ENCODE measurements around the gene CST3.

Gene CST3

GRCh38 chr20:23604306-23604705, 33.4 kb downstream of the CST3 start:
- no peaks in the 10 kb centered on the region for H3K27me3 ChIP-seq
- TF ChIP-seq CTCF (IDR thresholded peaks at IDR 0.05; ENCODE audit: low read depth, low read length): no peak
- DNase-seq: no peak
- H3K4me1 ChIP-seq: no peaks in the 10 kb centered on the region
- no peaks in the 10 kb centered on the region for H3K36me3 ChIP-seq
- no peak overlapping the region for H3K4me3 ChIP-seq (ENCODE audit: low read depth, low read length)
- H3K9me3 ChIP-seq: no peaks in the 10 kb centered on the region

GRCh38 chr20:23603321-23603720, 34.4 kb downstream of the CST3 start:
- DNase-seq: no peak
- TF ChIP-seq CTCF (IDR thresholded peaks at IDR 0.05; ENCODE audit: low read depth, low read length): no peak

GRCh38 chr20:23602699-23603098, 35.1 kb downstream of the CST3 start:
- TF ChIP-seq CTCF (IDR thresholded peaks at IDR 0.05; ENCODE audit: low read depth, low read length): no peak
- no peaks in the 10 kb centered on the region for H3K4me1 ChIP-seq
- H3K4me3 ChIP-seq (ENCODE audit: low read depth, low read length): no peak overlapping the region
- DNase-seq: no peak
- H3K36me3 ChIP-seq: no peaks in the 10 kb centered on the region
- no peaks in the 10 kb centered on the region for H3K27me3 ChIP-seq
- no peaks in the 10 kb centered on the region for H3K9me3 ChIP-seq

More at GRCh38 chr20:23603321-23603720, 34.4 kb downstream of the CST3 start:
- Histone ChIP-seq H3K4me3 (ENCODE audit: low read depth, low read length) (no peak overlapping the region), H3K36me3 (no peaks in the 10 kb centered on the region), H3K9me3 (no peaks in the 10 kb centered on the region), H3K27me3 (no peaks in the 10 kb centered on the region), H3K4me1 (no peaks in the 10 kb centered on the region)

- Histone ChIP-seq H3K4me1 (no peaks in the 10 kb centered on the region), H3K9me3 (no peaks in the 10 kb centered on the region), H3K4me3 (ENCODE audit: low read depth, low read length) (no peak overlapping the region), H3K27me3 (no peaks in the 10 kb centered on the region), H3K36me3 (no peaks in the 10 kb centered on the region)
- TF ChIP-seq CTCF (IDR thresholded peaks at IDR 0.05; ENCODE audit: low read depth, low read length): no peak
- DNase-seq: no peak
Measured at GRCh38 chr20:23602241-23602640, 35.5 kb downstream of the CST3 start.

- no peak for TF ChIP-seq CTCF (IDR thresholded peaks at IDR 0.05; ENCODE audit: low read depth, low read length)
- H3K27me3 ChIP-seq: no peaks in the 10 kb centered on the region
- H3K4me3 ChIP-seq (ENCODE audit: low read depth, low read length): no peak overlapping the region
- no peak for DNase-seq
- no peaks in the 10 kb centered on the region for H3K36me3 ChIP-seq
- H3K4me1 ChIP-seq: no peaks in the 10 kb centered on the region
- H3K9me3 ChIP-seq: no peaks in the 10 kb centered on the region
Measured at GRCh38 chr20:23601715-23602114, 36.0 kb downstream of the CST3 start.

GRCh38 chr20:23598481-23598880, 39.3 kb downstream of the CST3 start:
- Histone ChIP-seq H3K4me1 (no peaks in the 10 kb centered on the region), H3K4me3 (ENCODE audit: low read depth, low read length) (no peak overlapping the region), H3K9me3 (no peaks in the 10 kb centered on the region), H3K27me3 (no peaks in the 10 kb centered on the region; the same call in 1 of the 2 replicates), H3K36me3 (no peaks in the 10 kb centered on the region)
- no peak for TF ChIP-seq CTCF (IDR thresholded peaks at IDR 0.05; ENCODE audit: low read depth, low read length)
- no peak for DNase-seq
